ENCODE data around the gene ARID5B. TPM values are rescaled to one million over a fixed set of nuclear protein-coding genes. Genes with fewer than 3 reads are reported as not detected.

ARID5B gene
- total RNA-seq, 4 donors from 2014 or later: 10.5 to 167 (median 29.4) TPM

- Histone ChIP-seq H3K9me3 (no peaks in the 10 kb centered on the region), H3K27me3 (no peaks in the 10 kb centered on the region), H3K27ac (no peak overlapping the region), H3K4me1 (no peaks in the 10 kb centered on the region), H3K36me3 (no peaks in the 10 kb centered on the region), H3K4me3 (no peak overlapping the region)
- no peak for DNase-seq
- TF ChIP-seq POLR2A (IDR thresholded peaks at IDR 0.05) (no peak), CTCF (IDR thresholded peaks at IDR 0.05) (no peak)
These were observed 10.6 kb upstream of the ARID5B start for GRCh38 chr10:61890881-61891409.

GRCh38 chr10:61891906-61892585, 9.5 kb upstream of the ARID5B start:
- no peaks in the 10 kb centered on the region for H3K27me3 ChIP-seq
- H3K4me1 ChIP-seq: peaks cover 0 to 4% (median 1%) of the 10 kb centered on the region in 4 donors
- H3K27ac ChIP-seq: no peak overlapping the region
- no peak for DNase-seq
- TF ChIP-seq CTCF (IDR thresholded peaks at IDR 0.05) (no peak), POLR2A (IDR thresholded peaks at IDR 0.05) (no peak)
- no peaks in the 10 kb centered on the region for H3K36me3 ChIP-seq
- H3K4me3 ChIP-seq: no peak overlapping the region
- no peaks in the 10 kb centered on the region for H3K9me3 ChIP-seq

GRCh38 chr10:61892961-61893360, 8.5 kb upstream of the ARID5B start:
- H3K27ac ChIP-seq: no peak overlapping the region
- no peak for TF ChIP-seq POLR2A (IDR thresholded peaks at IDR 0.05)
- no peak for TF ChIP-seq CTCF (IDR thresholded peaks at IDR 0.05)
- H3K27me3 ChIP-seq: no peaks in the 10 kb centered on the region
- DNase-seq: no peak
- no peaks in the 10 kb centered on the region for H3K36me3 ChIP-seq
- peaks cover 0 to 13% (median 2%) of the 10 kb centered on the region in 4 donors for H3K4me1 ChIP-seq
- no peak overlapping the region for H3K4me3 ChIP-seq
- no peaks in the 10 kb centered on the region for H3K9me3 ChIP-seq

- no peak for DNase-seq
- Histone ChIP-seq H3K4me1 (peaks cover 0 to 25% (median 6%) of the 10 kb centered on the region in 4 donors), H3K27ac (no peak overlapping the region), H3K4me3 (no peak overlapping the region), H3K9me3 (no peaks in the 10 kb centered on the region), H3K27me3 (no peaks in the 10 kb centered on the region), H3K36me3 (no peaks in the 10 kb centered on the region)
- TF ChIP-seq CTCF (IDR thresholded peaks at IDR 0.05) (no peak), POLR2A (IDR thresholded peaks at IDR 0.05) (no peak)
These were observed 7.4 kb upstream of the ARID5B start for GRCh38 chr10:61894133-61894532.

GRCh38 chr10:61895898-61896600, 5.5 kb upstream of the ARID5B start:
- no peaks in the 10 kb centered on the region for H3K36me3 ChIP-seq
- H3K27ac ChIP-seq: no peak overlapping the region

More at GRCh38 chr10:61895898-61896600, 5.5 kb upstream of the ARID5B start:
- Histone ChIP-seq H3K27me3 (no peaks in the 10 kb centered on the region), H3K4me1 (peaks cover 0 to 32% (median 7%) of the 10 kb centered on the region in 4 donors), H3K4me3 (no peak overlapping the region), H3K9me3 (no peaks in the 10 kb centered on the region)
- no peak for DNase-seq
- TF ChIP-seq CTCF (IDR thresholded peaks at IDR 0.05) (no peak), POLR2A (IDR thresholded peaks at IDR 0.05) (no peak)

All from Peyer's patch (tissue), 4 donors.